Measurements from ENCODE around the gene SSH3.
"Not testable (repeated sequence)": the region's sequence is repeated elsewhere in the genome, so short reads cannot be mapped to it uniquely, and the experiment has no call there.

DNA sequence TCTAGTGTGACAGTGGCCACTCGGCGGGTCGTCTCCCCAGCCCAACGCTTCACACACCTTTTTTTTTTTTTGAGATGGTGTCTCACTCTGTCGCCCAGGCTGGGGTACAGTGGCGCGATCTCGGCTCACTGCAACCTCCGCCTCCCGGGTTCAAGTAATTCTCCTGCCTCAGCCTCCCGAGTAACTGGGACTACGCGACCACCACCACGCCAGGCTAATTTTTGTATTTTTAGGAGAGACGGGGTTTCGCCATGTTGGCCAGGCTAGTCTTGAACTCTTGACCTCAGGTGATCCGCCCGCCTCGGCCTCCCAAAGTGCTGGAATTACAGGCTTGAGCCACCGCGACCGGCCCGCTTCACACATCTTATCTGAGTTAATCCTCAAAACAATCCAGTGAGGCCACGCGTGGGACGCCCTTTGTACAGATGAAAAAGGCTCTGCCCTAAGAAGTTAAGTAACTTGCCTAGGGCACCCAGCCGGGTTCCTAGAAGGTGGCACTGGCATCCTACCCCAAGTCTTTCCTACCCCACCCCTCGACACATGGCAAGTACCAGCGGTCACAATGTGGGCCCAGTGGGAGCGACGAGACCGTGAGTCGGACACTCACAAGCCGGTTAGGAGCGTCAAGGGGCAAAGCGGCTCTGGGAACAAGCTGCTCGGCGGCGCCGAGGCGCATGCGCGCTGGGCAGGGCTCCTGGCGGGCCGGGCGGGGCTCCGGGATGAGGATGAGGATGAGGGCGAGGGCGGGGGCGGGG, 42.3 kb upstream of the SSH3 start:
- TF ChIP-seq, protein P1, sequence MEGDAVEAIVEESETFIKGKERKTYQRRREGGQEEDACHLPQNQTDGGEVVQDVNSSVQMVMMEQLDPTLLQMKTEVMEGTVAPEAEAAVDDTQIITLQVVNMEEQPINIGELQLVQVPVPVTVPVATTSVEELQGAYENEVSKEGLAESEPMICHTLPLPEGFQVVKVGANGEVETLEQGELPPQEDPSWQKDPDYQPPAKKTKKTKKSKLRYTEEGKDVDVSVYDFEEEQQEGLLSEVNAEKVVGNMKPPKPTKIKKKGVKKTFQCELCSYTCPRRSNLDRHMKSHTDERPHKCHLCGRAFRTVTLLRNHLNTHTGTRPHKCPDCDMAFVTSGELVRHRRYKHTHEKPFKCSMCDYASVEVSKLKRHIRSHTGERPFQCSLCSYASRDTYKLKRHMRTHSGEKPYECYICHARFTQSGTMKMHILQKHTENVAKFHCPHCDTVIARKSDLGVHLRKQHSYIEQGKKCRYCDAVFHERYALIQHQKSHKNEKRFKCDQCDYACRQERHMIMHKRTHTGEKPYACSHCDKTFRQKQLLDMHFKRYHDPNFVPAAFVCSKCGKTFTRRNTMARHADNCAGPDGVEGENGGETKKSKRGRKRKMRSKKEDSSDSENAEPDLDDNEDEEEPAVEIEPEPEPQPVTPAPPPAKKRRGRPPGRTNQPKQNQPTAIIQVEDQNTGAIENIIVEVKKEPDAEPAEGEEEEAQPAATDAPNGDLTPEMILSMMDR (IDR thresholded peaks at IDR 0.05; ENCODE audit: insufficient read depth, low read length, poor library complexity, severe bottlenecking) = not testable (repeated sequence)
- not testable (repeated sequence) for TF ChIP-seq EZH2phosphoT487 (conservative IDR thresholded peaks at IDR 0.05; ENCODE audit: low read length)

Data from SU-DHL-6 (cell line).